ENCODE results near the gene TCHP.
"Not testable (repeated sequence)": the region's sequence is repeated elsewhere in the genome, so short reads cannot be mapped to it uniquely, and the experiment has no call there.

The TCHP gene

DNA sequence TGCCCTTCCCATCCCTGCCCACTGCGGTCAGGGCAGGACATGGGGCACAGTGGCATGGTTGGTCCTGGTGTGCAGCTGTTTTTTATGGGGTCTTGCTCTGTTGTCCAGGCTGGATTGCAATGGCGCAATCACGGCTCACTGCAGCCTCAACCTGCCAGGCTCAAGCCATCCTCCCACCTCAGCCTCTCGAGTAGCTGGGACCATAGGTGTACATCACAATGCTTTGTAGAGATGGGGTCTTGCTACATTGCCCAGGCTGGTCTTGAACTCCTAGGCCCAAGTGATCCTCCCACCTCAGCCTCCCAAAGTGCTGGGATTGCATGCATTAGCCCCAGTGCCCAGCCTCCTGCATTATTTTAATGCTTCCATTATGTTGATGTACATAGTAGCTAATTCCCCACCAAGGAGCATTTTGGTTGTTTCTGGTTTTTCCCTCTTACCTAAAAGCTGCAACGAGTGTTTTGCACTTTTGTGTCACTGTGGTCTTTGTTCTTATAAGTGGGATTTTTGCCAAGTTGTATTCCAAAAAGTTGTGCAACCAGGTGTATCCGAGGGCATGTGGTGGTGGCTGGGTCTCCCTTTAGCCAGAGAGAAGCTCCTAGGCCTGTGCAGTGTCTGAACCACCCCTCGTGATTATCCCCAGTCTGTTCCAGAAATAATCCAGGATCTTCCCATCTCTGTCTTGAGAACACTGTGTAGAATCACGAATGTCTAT is 10.3 kb downstream of the TCHP start:
- DNase-seq (ENCODE audit: low read depth) = no peak

DNA sequence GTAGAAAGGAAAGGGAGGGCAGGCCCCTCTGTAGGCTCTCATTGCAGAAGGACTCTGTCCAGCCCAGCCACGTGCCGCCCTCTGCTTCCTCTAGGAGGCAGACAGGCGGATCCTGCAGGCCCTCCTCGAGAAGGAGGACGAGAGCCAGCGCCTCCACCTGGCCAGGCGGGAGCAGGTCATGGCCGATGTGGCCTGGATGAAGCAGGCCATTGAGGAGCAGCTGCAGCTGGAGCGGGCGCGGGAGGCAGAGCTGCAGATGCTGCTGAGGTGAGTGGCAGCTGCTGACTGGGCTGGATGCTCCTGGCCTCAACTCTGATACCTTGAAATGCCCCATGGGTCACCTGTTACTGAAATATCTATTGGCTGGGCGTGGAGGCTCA is 10.9 kb downstream of the TCHP start:
- DNase-seq (ENCODE audit: low read depth) = peak; percentile 41

DNA sequence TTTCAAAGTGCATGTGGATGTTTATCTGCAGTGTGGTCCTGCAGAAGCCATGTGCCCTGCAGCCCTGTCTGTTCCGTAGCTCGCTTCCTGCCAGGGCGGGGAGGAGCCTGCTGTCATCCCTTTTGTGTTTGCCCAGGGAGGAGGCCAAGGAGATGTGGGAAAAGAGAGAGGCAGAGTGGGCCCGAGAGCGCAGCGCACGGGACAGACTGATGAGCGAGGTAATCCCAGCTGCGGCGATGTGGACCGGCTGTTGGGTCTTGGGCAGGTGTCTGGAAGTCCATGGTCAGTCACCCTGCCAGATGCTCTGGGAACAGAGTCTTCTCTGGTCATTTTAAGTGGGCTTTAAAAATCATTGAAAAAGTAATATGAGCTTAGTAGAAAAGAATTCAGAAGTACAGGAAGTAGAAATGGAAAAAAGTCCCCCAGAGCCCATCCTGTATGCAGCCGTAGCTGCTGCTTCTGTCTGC is 12.8 kb downstream of the TCHP start:
- DNase-seq (ENCODE audit: low read depth) = no peak

DNA sequence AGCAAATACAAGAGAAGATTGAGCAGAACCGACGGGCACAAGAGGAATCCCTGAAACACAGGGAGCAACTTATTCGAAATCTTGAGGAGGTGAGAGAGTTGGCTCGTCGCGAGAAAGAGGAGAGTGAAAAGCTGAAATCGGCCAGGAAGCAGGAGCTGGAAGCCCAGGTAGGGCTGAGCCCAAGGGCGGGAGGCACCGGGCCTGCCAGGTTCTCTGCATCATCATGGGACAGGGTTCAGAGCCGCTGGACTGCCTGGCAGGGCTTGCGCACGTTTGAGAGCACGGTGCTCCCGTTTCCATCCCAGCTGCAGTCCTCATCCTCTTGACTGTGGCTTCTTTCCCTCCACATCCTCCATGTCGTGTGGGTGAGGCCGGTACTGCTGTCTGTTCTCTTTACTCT is 14.4 kb downstream of the TCHP start:
- no peak for DNase-seq (ENCODE audit: low read depth)

DNA sequence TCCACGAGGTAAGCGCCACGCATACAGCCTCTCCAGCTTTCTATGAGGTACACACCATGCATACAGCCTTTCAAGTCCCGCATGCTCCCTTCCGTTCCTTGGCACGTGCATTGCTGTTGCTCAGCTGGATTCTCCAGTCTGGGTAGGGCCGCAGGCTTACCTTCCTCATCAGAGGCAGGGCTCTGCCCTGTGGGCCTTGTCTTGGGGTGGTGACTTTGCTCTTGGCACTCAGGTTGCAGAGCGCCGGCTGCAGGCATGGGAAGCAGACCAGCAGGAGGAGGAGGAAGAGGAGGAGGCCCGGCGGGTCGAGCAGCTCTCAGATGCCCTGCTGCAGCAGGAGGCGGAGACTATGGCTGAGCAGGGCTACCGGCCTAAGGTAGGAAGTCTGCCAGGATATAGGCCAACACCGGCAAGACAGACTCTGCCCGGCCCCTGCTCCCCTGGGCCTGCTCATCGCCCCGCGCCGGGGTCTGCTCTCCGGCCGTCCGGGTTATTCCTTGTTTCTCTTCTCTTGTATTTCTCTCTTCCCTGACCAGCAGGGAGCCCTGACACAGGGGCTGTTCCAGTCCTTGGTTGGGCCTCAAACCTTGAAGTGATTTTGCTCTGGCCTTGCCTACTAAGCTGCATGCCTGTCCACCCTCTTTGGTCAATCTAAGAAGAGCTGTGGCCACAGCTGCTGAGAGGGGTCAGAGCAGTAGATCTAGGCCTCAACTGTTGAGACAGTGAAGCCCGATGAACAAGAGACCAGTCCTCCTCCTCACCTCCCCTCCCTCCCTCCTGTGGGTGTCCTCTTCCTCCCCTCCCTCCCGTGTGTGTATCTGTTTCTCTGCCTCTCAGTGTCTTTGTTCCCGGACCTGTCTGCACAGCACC is 15.3 kb downstream of the TCHP start:
- DNase-seq (ENCODE audit: low read depth) = no peak

DNA sequence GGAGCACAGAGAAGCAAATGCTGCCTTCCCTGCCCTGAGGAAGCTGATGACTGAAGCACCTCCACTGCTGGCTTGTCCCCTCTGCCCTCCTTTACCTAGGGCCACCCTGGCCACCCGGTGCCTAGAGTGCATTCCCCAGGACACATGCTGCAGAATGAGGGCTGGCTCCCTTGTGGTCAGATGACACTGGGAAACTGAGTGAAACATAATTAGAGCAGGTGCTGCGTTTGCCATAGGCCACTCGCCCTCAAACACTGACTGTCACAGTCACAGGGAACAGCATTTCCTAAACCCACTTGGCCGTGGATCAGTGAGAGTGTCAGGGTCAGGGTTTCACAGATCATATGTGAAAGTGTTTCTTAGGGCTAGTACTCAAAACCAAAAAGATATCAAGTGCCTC is 16.0 kb downstream of the TCHP start:
- no peak for DNase-seq (ENCODE audit: low read depth)

DNA sequence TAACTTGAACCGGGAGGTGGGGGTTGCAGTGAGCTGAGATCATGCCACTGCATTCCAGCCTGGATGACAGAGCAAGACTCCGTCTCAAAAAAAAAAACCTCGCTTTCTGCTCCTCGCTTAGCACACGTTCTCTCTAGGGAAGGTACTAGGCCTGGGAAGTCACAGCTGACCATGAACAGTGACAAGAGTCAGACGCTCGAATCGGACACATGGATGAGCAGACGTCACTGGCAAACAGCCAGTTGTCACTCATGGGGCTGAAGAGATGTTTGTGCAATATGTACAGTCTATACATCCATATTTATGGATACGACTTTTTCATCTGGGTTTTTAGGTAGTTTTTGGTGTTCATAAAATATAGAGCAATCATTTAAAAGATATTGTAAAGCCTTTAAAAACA is 19.4 kb downstream of the TCHP start:
- DNase-seq (ENCODE audit: low read depth) = no peak

DNA sequence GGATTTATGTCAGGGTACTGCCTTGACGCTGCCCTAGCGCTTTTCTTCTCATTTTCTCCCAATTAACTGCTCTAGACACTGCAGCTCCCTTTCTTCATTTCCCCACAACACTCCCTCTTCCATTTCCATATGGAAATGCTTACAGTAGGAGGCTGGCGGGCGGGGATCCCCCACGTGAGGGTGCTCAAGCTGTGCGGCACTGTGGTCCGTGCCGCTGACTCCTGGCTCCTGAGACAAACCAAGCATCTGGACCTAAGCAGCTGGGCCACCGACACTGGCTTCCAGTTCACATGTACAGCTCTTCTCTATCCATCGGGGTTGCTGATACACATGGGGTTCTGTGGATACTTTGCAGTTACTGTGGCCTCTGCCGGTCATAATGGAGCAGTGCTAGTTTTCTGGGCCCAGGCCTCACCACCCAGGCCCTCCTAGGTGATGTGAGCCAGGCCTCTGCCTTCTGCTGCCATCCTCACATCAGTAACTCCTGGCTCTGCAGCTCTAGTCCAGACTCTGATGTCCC is 20.2 kb downstream of the TCHP start:
- no peak for DNase-seq (ENCODE audit: low read depth)

DNA sequence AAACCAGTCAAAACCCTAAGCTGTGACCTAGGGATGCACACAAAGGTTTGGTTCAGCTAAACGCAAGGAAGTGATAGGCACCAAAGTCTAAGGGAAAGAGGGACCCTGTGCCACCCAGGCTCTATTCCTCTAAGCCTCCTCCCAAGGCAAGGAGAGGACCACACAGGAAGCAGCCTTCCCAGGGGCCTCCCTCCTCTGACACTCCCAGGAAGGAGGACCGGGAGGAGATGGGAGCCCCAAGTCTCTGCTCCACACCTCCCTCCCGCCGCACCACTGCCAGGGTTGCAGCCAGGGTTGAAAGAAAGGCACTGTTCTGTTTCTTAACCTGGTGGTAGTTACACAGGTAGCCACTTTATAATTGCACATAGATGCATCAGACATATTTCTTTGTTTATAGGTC is 21.9 kb downstream of the TCHP start:
- no peak for DNase-seq (ENCODE audit: low read depth)

DNA sequence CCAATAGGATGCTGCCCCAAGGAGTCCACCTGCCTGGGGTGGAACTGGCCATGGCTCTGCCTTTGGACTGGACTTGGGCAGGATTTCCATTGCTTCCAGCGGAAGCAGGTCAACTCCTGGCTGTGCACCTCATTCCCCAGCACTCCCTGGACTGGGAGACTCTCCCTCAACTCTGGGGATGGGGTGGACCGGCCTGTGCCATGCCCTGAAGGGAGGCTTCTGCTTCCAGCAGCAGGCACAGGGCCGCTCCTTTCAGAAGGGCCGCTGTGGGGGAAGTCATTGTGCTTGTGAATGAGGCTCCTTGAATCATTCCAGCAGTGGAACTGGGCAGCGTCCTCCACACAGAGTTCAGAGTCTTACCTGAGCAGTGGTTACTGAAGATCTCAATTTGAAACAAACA is 23.0 kb downstream of the TCHP start:
- no peak for DNase-seq (ENCODE audit: low read depth)

DNA sequence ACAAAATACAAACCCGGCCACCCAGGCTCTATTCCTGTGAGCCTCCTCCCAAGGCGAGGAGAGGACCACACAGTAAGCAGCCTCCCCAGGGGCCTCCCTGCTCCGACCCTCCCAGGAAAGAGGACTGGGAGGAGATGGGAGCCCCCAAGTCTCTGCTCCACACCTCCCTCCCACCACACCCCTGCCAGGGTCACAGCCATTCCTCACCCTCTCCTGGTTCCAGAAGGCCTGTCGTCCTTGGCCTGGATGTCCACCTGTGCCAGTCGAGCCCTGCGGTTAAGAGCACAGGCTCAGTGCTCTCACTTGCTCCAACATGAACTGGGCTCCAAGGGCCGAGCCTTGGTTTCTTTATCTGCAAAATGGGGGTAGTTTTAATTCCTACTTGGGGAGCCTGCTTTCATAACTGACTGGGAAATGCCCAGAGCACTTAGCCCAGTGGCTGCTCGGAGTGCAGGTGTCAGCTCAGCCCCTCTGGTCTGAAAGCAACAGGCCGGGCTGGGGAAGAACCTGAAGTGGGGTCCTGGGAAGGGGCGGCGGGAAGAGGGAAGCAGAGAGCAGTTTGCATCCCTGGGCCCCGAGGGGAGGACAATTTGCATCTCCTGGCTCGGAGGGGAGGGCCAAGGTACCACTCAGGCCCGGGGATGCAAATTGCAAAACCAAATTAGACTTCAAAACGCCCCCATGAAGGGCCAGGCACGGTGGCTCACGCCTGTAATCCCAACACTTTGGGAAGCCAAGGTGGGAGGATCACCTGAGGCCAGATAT is 23.6 kb downstream of the TCHP start:
- no peak for DNase-seq (ENCODE audit: low read depth)

DNA sequence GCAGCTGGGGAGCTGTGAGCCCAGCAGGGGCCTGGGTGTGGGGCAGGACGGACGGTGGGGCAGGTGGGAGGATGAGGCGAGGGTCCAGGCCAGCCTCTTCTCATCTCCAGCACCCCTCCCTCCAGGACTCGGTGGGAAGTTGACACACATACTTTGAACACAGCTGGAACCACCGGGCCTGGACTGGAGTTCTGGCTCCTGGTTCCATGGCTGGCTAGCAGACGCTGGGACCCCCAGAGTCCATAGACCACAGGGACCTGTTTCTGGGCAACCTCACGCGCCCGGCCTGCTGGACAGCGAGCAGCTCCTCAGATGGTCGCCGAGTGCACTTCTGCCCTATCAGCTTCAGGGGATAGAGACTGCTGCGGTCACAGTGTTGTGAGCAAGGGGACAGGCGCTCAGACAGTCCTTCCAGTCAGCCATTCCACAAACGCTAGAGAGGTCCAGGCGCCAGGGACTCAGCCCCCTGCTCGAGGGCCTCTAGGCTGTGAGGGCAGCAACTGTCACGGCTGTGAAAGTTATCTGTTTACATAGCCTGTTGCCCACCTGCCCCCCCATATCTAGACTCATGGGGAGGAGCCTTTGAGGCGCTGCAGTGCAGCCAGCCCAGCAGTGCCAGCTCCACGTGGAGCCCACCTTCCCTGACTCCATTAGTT is 25.2 kb downstream of the TCHP start:
- no peak for DNase-seq (ENCODE audit: low read depth)

DNA sequence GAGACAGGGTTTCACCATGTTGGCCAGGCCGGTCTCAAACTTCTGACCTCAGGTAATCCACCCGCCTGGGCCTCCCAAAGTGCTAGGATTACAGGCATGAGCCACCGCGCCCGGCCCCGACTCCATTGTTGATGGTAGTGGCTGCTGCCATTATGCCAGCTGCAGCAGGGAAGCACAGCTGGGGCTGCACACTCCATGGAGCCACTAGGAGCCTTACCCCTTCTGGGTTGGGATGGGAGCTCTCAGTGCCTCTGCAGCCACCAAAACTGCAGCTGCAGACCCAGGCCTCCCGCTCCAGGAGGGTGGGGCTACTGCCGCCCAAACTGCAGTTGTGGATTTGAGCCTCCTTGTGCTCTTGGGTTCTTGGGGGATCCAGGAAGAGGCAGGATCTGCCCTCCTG is 25.9 kb downstream of the TCHP start:
- no peak for DNase-seq (ENCODE audit: low read depth)

DNA sequence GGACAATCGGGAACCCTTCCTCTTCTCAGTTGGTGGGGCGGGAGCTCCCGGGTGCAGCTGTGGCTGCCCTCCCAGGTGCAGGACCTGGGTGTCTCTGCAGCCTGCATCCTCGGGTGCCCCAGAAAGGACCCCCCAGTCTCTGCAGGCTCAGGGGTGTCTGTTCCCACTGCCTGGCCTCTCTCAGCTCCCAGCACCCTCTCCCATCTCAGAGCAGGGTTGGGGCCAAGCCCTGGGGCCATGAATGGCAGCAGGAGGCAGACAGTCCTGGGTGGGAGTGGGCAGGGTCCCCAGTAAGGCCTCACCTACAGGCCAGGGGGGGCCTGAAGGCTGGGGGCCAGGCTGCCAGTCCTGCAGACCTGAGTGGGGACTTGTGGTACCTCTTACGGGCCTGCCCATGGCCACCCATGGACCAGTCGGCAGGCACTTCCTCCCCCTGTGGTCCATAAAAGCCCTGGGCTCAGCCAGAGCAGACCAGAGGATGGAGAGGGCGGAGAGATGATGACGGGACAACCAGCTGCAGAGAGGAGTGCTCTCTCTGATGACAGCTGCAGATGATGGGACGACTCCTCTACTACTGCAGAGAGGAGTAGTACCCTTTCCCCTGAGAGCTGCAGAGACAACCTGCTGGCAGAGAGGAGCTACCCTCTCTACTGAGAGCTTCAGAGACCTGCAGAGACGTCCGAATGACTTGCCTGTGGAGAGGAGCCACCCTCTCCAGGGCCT is 26.6 kb downstream of the TCHP start:
- no peak for DNase-seq (ENCODE audit: low read depth)

DNA sequence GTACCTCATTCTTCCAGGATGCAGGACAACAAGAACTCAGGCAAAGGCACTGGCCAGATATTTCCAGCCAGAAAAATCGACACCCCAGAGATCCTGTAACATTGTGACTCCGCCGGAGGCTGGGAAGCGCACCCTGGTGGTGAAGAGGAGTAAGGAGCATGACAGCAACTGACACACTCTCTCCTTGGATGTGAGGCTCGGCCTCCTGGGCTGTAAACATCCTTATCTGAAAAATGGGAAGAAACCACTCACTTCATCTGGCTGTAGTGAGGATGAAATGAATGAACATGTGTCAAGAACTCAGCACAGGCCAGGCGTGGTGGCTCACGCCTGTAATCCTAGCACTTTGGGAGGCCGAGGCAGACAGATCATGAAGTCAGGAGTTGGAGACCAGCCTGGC is 27.5 kb downstream of the TCHP start:
- DNase-seq (ENCODE audit: low read depth) = peak; percentile 47

DNA sequence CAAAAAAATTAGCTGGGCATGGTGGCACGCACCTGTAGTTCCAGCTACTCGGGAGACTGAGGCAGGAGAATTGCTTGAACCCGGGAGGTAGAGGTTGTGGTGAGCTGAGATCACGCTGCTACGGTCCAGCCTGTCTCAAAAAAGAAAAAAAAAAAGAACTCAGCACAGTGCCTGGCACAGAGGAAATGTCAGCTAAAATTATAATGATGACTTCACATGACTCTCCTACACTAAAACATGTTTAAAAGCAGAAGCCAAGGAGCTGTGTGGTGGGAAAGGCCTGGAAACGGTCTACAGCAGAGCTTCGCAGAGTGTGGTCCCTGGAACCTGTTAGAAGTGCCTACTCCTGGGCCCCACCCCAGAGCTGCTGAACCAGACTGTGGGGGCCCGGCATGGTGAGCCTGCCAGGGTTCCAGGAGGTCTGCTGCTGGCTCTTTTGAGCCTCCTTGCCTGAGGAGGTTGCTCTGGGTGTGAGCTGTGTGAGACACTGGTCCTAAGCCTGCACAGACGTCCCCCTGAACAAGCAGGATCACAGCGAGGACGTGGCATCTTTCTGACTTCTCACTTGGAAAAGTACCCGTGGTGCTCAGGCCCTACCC is 28.1 kb downstream of the TCHP start:
- DNase-seq (ENCODE audit: low read depth) = no peak

DNA sequence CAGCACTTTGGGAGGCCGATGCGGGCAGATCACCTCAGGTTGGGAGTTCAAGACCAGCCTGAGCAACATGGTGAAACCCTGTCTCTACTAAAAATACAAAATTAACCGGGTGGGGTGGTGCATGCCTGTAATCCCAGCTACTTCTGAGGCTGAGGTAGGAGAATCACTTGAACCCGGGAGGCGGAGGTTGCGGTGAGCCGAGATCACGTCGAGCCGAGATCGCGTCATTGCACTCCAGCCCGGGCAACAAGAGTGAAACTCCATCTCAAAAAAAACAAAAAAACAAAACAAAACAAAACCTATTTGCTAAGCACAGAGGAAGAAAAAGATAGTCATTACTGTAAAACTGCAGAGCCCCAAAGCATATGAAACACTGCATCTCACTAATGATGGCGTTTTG is 29.3 kb downstream of the TCHP start:
- not testable (repeated sequence) for DNase-seq (ENCODE audit: low read depth)

DNA sequence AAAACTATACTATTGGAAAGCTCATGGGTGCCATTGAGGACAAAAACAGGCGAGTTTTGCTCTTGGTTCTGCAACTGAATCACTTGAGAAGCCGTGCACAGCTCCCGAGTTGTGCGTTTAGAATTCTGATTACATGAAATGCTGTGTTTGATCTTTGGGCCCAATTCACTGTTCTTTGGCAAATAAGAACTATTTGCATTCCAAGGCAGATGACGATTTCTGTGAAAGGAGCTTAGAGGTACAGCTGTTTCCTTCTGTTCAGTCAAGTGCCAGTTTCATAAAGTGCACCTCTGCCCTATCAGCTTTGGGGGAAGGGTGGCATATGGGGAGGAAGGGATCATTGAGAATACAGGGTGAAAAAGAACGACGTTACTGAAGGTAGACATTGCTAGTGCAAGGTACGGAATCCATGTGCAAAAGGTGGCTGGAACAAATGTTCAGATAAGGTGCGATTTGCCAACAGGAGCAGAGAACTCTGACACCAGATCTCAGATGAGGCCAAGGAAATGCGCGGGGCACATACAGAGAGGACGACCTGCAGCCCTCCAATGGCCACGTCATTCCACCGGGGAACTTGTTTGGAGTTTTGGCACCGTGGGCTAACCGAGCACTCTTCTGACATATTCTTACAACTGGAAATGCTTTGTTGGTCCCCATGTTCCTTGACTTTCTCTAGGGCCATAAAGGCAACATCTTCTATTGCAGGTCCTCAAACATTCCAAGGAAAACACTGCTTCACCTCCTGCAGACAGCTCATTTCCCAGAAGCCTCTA is 30.1 kb downstream of the TCHP start:
- DNase-seq (ENCODE audit: low read depth) = no peak

DNA sequence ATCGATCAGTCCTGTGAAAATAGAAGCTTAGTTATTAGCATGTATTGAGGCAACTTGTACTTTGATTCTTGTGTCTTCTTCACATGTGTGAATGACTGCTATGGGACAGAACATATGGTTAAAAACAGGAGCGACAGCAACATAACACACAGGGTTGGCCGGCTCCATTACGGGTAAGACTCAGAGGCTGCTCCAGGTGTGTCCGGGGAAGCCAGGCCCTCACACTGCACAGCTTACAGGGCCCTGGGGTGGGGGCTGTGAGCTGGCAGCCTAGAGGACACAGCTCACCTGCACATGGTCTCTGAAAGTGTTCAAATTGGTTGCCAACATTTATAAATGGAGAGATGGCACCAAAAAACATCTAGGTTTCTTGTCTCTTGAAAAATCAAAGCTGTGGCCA is 31.1 kb downstream of the TCHP start:
- no peak for DNase-seq (ENCODE audit: low read depth)

DNA sequence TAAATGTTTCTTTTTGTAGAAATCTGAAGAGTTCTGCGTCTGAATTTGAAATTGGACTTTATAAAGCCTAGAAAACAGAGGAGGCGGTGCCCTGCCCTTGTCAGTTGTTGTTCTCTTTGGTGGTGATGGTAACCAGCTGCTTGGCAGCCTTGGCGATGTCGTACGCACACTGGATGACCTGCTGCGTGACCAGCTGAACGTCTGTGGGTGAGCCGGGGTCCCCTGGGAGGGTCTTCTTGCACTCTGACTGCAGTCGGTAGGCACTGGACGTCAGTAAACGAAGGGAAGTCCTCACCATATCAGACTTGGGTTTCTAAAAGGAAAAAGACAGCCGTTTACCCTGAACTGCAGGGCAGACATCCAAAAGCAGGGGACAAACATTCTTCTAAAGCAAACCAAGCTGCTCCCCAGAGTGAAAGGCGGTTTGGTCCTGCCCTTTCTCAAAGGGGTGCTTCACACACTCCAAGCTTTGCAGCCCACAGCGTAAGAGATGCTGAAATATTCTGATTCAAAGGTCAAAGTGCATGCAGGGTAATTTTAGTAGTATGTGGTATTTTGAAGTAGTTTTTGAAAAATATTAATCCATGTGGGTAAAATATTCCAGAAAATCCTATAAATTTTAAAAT is 32.9 kb downstream of the TCHP start:
- no peak for DNase-seq (ENCODE audit: low read depth)
